GM21723 (cell line): ENCODE results near the gene MAPK11.

Experiments used
- ATAC-seq: cut with Tn5 transposase; IDR thresholded peaks from one replicate; pipeline ENCODE4 v1.9.1; 2021; ENCODE audit warnings: mild to moderate bottlenecking, moderate library complexity; ENCODE audit not compliant: unreplicated experiment

MAPK11 gene

DNA sequence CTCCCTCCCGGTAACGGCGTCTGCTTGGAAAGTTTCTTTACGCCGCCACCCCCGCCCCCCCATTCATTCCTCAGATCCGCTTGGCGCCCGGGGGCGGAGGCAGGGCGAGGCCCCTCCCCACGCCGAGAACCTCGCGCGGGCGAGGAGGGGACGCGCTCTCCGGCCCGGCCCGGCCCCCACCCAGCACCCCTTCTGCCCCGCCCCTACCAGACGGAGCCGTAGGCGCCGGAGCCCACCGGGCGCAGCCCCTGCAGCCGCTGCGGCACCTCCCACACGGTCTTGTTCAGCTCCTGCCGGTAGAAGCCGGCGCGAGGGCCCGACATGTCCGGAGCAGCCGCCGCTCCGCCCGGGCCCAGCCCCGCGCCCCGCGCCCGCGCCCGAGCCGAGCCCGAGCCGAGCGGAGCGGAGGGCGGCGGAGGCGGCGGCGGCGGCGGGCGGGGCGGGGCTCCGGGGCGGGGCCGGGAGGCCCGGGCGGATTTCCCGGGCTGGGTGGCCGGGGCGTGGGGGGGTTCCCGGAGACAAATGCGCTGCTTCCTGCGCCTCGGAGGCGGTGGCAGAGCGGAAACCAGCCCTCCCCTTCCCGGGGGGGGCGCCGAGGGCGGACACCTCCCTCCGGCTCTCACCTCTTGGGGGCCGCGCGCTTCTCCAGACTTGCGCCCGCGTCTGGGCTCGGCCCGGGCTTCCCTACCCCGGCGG lies at the start of gene MAPK11:
Gene MAPK11, minus strand, starts transcription at position 411 of the 696 bp plus-strand sequence. Its CDS starts 88 bp downstream, at position 323.
- peak; percentile 46 for ATAC-seq

DNA sequence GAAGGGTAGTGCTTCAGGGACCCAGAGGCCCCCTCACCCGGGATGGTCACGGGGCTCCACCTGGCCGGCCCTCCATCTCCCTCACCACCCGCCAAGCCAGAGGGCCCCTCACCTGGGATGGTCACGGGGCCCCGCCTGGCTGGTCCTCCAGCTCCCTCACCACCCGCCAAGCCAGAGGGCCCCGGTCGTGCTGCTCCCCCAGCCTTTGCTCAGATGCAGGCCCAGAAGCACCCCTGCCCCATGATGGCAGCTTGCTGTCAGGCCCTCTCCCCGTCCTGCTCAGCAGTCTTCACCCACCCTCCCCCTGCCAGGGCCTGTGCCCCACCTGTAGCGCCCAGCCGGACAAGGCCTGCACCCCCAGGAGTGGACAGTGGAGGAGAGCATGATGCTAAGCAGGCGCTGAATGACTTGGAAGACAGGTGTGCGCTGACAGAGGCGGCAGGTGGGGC lies 49.3 kb upstream of the MAPK11 start:
- ATAC-seq: no peak

DNA sequence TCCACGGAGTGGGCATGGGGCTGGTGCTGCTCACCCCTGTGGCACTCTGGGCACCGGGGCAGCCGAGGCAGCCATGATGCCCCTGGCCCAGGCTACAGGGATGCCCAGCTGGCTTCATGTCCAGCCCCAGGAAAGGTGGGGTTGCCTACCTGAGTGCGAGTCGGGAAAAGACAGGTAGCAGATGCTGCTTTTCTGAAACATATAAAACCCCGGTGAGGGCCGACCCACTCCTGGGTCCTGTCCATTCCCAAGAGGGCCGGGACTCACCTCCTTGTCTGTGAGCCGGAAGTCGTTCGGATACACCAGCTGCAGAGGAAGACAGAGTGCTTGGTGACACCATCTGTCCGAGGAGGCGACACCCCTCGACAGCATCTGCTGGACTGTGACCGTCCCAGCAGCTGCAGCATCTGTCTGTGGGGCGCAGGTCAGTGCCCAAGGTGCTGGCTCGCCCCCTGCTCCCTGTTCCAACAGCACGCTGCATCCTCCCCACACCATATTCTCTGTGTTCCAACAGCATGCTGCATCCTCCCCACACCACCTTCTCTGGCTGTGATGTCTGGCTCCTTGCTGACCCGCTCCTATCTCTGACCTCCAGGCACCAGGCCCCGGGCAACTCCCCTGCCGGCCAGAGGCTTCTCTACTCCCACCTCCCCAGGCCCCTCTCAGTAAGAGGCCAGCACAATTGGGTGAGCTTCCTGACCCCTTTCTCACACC lies 48.7 kb upstream of the MAPK11 start:
- no peak for ATAC-seq

DNA sequence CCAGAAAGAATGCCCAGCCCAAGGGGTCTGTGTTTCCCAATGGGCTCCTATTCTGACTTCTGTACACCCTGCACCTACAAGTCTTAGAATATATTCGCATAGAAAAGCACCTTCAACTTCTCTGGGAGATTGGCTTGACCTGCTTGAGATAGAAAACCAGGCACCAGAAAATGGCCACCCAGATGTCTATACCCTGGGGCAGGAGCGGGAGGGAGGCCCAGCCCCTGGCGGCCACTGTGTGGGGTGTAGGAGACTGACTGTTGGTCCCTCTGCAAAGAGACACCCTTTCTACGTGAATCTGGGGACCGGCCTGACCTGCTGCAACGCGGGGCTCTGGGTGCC lies 48.1 kb upstream of the MAPK11 start:
- no peak for ATAC-seq

DNA sequence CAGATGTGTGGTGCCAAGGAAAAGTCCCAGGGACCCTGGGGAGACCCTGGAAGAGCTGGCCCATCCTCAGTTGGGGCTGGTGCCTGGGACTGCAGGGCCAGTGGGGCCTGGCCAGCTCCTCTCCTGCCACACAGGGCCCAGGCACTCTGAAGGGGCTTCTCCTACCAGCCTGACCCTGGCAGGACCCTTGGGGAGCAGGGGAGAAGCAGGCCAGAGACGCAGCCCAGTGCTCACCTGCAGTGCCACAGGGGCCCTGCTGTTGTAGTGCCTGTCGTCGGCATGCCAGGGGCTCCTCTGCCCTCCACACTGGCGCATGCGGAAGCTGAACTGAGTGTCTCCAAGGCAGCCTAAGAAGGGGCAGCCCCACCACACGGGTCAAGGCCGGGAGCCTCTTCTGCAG lies 47.5 kb upstream of the MAPK11 start:
- ATAC-seq: no peak

DNA sequence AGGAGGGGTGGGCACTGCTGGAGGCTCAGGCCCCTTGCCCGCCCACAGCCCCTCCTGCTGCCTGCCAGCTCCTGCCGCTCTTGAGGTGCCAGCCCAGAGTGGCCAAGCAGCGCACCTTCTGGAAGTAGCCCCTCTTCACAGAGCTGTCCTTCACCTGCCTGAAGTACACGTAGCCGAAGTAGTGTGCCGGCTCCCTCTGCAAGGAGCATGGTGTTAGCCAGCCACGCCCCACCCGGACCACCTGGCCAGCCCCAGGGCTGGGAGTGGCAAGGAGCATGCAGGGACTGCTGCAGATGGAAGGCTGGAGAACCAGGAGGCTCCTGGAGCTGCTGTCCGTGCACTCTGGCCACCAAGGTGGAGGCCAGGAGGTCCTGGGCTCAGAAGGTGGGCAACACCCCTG lies 47.0 kb upstream of the MAPK11 start:
- no peak for ATAC-seq

DNA sequence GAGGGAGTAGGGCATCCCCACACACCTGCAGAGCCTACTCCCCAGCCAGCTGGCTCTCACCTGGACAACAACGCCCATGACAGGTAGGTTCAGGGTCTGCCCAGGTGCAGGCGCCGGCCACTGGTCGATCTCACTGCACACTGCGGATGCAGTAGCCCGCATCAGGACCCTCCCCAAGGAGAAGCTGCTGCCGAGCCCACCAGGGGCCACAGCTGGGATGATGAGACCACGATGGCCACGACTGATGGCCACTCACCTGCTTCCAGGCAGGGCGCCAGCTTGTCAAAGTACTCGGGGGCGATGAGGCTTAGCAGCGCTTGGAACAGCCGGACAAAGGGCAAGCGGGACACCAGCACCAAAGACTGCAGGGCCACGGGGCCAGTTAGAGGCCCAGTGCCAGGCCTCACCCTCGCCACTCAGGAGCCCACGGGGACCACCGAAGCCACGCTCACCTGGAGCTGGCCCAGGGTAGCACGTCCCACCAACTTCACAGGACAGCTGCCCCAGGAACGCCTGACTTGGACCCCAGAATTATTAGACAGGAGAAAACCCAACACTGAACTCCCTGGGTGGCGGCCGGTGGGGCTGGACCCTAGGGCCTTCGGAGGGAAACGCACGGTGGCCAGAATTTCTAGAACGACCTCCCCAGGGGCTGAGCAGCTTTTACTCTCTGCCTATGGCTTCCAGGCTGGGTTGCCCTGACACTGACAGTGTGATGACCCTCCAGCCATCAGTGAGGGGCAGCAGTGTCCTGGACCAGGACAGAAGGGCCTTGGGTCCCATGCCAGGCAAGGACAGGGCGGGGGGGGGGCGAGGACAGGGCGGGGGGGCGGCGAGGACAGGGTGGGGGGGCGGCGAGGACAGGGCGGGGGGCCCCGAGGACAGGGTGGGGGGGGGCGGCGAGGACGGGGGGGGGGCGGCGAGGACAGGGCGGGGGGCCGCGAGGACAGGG lies 46.2 kb upstream of the MAPK11 start:
- no peak for ATAC-seq

DNA sequence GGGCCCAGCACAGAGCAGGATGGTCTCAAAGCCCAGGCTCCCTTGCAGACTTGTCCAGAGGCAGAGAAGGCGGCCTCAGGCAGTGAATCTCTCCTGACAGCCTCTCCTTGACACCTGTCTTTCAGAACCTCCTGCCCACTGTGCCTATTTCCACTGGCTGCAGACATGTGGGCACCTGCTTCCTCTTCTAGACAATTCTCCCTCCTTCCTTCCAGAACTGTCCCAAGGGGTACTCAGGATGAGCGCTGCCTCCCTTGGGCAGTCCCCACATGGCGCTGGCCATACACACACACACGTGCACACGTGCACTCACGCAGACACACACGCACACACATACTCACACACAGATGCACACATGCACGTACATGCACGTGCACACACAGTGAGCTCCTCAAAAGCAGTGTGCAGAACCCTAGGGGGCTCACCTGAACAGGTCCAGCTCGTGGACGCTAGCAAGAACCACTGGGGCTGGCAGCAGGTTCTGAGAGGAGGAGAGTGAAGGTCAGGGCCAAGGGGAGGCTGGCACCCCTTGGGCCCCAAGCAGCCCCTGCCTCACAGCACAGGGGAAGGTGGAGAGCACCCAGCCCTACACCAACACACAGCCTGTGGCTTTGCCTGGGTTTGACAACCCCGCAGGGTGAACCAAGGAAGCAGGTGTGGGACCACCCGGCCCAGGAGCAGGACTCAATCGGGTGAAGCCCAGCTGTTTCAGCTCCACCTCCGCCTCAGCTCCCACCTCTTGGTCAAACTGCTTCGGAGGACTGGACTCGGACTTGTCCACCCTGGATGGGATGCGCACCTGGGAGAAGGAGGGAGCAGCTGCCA lies 45.3 kb upstream of the MAPK11 start:
- no peak for ATAC-seq

DNA sequence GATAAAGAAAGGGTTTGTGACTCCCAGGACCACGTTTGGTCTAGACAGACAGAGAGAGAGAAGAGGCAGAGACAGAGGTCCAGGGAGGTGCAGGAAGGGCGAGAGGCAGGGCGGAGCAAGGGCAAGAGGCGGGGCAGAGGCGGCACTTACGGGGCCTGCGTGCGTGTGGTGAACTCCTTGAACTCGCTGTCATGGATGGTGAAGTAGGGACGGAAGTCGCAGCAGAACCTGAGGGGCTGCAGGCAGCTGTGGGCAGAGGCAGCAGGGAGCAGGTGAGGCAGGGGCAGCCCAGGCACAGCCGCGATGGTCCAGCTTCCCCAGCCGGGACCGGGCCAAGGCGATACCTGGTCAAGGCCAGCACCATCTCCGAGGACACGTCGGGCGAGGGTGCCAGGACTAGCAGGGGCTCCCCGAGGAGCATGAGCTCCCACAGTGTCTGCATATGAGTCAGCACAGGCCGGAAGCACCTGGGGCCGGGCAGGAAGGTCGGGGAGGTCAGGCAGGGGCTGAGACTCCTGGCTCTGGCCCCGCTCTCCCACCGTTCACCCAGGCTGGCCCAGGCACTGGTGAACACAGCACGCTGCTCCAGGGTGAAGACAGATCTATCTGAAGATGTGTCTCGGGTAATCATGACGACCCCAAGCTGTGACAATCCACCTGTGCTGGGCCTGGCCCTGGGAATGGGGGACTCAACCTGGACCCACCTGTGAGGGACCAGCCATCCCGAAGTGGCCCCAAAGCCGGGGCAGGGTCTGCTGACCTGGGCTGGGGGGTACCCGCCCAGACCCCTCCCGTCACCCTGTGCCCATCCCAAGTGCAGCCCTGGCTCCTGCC lies 44.5 kb upstream of the MAPK11 start:
- peak; percentile 71 for ATAC-seq

DNA sequence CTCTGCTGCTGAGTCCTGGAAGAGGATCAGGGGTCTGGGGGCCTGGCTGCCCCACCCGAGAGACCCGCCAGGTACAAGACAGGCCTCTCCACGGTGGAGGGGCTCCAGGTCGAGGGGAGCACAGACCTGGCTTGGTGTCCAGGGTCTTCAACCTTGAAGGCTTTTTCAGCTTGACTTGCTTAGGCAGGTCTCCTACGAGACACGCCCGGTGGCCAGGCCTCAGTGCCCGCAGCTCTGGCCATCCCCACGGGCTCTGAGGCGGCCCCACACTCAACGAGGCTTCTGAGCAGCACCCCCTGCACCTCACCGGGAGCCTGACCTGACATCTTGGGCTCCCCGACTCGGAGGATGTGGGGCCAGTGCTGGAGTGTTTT lies 43.9 kb upstream of the MAPK11 start:
- ATAC-seq: no peak

DNA sequence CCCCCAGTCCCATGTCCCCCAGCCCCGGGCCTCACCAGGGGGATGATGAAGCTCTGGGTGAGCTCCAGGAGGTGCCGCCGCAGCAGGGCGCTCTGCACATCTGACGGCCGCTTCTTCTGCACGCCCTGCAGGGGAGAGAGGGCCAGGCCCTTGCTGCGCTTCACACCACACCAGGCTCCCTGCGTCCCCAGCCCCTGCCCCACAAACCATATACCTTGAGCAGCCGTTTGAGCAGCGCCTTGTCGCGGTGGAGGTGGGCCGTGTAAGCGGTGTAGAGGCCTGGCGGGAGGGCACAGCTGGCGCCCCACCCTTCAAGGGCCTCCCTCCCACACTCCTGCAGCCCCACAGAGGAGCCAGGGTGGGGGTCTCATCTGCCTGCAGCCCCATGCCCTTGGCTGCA lies 43.4 kb upstream of the MAPK11 start:
- no peak for ATAC-seq

DNA sequence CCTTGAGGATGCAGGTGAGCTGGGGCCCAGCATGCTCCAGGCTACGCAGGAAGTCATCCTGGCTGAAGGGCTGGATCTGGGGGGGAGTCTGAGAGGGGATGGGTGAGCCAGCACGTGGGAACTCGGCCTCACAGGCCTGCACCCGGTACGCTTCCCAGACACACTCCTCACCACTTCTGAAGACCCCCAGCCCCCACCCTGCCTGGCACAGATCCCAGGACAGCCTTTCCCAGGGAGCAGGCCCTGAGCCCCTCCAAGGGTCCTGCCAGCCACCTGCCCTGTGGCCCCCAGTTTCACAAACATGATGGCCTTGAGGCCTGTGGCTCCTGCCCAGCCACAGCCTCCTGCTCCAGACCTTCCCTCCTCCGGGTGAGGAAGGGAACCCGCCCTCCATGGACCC lies 42.8 kb upstream of the MAPK11 start:
- no peak for ATAC-seq

DNA sequence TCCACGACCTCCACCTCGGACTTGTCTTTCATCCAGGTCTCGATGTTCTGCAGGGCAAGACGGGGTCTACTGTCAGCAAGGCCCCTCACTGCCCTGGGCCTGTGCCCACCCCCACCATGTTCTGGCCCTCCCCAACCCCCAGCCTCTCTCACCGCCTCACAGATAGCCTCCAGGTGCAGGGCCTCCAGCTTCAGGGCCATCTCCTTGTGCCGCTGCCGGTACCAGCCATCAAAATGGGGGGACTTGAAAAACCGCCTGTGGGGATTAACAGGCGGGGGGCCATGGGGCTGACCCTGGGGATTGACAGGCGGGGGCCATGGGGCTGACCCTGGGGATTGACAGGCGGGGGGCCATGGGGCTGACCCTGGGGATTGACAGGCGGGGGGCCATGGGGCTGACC lies 42.2 kb upstream of the MAPK11 start:
- ATAC-seq: no peak

DNA sequence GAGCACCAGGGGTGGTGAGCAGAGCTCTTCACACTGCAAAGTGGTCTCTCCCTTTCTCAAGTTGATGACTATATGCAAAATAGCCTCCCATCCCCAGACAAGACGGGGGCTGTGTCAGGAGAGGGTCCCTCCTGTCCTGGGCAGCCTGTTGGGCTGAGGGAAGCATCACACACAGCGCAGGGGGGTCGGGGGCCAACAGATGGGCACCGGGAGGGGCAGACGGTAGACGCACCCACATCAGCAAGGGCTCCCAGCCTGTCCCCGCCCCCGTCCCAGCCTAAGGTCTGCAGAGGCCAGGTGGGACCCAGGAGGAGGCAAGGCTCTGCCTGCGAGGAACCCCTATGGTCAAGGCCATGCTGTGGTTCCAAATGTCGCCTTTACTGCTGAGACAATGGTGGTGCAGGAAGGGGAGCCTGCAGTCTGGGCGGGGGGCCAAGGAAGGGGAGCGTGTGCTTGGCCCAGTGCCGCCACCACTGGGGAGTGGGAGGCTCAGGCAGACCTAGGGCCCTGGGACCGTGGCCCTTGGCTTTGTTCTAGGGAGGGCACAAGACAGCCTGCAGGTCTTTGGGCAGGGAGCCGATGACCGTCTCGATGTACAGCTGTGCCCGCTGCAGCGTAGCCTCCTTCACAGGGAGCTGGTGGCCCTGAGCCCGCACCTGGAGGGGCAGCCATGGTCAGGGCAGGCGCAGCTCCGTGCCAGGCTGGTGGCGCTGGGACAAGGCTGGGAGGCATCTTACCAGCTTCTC lies 41.6 kb upstream of the MAPK11 start:
- ATAC-seq: no peak

DNA sequence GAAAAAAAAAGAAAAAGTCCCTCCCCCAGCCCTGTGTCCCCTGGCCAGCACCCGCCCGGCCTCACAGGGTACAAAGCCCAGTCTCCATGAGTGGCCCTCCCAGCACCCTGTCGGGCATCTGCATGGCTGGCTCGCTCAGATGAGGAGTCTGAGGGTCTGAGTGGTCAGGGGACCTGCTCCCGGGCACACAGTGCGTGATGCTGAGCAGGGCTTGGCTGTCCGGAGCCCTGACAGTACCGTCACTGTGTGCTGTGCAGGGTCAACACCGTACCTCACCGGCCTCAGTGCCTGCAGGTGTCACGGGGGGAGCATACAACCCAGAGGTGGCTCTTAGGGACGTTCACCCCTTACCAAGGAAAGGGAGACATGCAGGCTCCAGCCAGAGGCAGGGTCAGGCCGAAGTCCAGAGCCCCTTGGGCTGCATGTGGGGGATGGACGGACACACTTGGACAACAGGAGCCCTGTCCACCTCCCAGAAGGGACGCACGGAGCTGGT lies 40.8 kb upstream of the MAPK11 start:
- ATAC-seq: no peak

DNA sequence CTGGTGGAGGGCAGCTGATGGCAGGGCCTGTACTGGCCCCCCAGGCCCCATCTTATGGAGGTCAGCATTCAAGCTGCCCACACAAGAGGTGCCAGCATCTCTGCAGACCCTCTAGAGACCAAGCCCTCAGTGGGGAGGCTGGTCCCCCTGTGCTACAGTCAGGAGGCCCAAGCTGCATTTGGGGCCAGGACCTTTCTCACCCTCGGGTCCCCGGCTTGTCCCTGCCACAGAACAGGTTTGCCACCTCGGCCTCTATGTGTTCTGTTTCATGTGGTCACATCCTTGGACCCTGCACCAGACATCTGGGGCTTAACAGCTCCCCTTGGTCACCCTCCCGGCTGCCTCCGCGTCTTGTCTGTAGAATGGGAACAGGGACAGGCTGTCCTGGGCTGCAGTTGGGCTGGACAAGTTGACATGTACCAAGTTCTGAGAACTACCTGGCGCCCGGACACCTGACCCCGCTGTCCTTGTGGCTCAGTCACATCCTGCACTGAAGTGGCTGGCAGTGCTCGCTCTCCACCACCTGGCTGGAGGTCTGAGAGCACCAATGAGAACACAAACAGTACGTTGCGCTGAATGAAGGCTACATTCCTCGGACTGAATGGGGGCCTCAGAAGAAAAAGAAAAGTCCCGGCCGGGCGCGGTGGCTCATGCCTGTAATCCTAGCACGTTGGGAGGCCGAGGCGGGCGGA lies 40.0 kb upstream of the MAPK11 start:
- ATAC-seq: no peak

DNA sequence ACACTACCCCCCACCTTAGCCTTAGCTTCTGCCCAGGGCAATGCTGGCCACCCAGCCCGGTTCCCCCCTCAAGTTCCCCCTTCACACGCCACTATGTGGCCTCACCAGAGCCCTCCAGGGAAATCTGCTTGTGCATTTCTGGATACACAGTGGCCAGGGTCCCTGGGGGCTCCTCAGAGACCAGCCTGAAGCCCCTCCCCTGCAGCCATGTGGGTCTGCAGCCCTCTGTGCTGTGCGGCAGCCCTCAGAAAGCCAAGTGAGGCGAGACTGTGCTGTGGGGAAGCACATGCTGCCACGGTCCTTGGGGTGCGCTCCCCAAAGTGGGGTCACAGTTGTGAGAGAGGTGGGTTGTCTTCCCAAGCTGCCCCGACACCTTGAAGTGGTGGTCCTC lies 39.4 kb upstream of the MAPK11 start:
- ATAC-seq: no peak

DNA sequence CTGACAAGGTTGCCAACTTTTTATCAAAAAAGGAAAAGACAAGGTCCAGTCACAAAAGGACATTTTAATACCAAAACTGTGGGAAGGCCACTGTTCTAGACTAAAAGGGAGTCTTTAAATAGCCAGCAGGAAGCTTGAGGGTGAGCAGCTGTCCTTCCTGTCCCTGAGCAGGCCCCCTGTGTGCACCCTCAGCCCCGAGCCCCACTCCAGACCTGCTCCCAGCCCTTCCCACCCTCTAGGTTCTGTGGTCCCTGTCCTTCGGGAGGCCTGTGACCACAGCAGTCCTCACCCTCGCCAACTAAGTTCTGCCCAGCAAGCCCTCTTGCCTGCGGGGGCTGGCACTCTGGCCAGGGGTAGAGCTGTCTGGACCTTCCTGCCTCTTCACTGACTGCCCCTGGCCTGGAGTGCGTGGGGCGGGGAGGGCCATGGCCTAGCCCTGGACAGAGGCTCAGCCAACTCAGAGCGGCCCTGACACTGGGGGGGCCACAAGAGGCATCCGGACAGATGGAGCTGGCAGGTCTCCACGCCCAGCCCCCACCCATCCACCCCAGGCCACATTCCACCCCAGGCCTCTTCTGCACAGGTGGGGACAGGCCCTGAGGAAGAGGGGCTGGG lies 38.9 kb upstream of the MAPK11 start:
- ATAC-seq: no peak
